ENCODE data around the gene GPR142.

The GPR142 gene

GRCh38 chr17:74369665-74370490 lies 2.6 kb downstream of the GPR142 start:
- TF ChIP-seq ZNF274 (IDR thresholded peaks at IDR 0.05; ENCODE audit: low read depth, low read length): no peak
- no peak overlapping the region for H3K4me3 ChIP-seq (ENCODE audit: low read length)

GRCh38 chr17:74371653-74372147 lies 4.4 kb downstream of the GPR142 start:
- H3K4me3 ChIP-seq (ENCODE audit: low read length): no peak overlapping the region
- no peak for TF ChIP-seq ZNF274 (IDR thresholded peaks at IDR 0.05; ENCODE audit: low read depth, low read length)

- no peak for TF ChIP-seq ZNF274 (IDR thresholded peaks at IDR 0.05; ENCODE audit: low read depth, low read length)
Measured at GRCh38 chr17:74372426-74372825, 5.1 kb downstream of the GPR142 start.

GRCh38 chr17:74373838-74374606 lies 6.7 kb downstream of the GPR142 start:
- no peak for TF ChIP-seq ZNF274 (IDR thresholded peaks at IDR 0.05; ENCODE audit: low read depth, low read length)
- H3K4me3 ChIP-seq (ENCODE audit: low read length): no peak overlapping the region

More at GRCh38 chr17:74372426-74372825, 5.1 kb downstream of the GPR142 start:
- no peak overlapping the region for H3K4me3 ChIP-seq (ENCODE audit: low read length)

GRCh38 chr17:74374858-74375257 lies 7.6 kb downstream of the GPR142 start:
- TF ChIP-seq ZNF274 (IDR thresholded peaks at IDR 0.05; ENCODE audit: low read depth, low read length): no peak
- H3K4me3 ChIP-seq (ENCODE audit: low read length): no peak overlapping the region

GRCh38 chr17:74379495-74380085 lies 12.3 kb downstream of the GPR142 start:
- no peak for TF ChIP-seq ZNF274 (IDR thresholded peaks at IDR 0.05; ENCODE audit: low read depth, low read length)
- H3K4me3 ChIP-seq (ENCODE audit: low read length): no peak overlapping the region

- TF ChIP-seq ZNF274 (IDR thresholded peaks at IDR 0.05; ENCODE audit: low read depth, low read length): no peak
- H3K4me3 ChIP-seq (ENCODE audit: low read length): no peak overlapping the region
Measured at GRCh38 chr17:74380086-74380958, 13.0 kb downstream of the GPR142 start.

- TF ChIP-seq ZNF274 (IDR thresholded peaks at IDR 0.05; ENCODE audit: low read depth, low read length): no peak
Measured at GRCh38 chr17:74380959-74381808, 13.9 kb downstream of the GPR142 start.

GRCh38 chr17:74383141-74383540 lies 15.8 kb downstream of the GPR142 start:
- no peak for TF ChIP-seq ZNF274 (IDR thresholded peaks at IDR 0.05; ENCODE audit: low read depth, low read length)
- H3K4me3 ChIP-seq (ENCODE audit: low read length): no peak overlapping the region

More at GRCh38 chr17:74380959-74381808, 13.9 kb downstream of the GPR142 start:
- no peak overlapping the region for H3K4me3 ChIP-seq (ENCODE audit: low read length)

GRCh38 chr17:74385201-74385600 lies 17.9 kb downstream of the GPR142 start:
- H3K4me3 ChIP-seq (ENCODE audit: low read length): no peak overlapping the region
- no peak for TF ChIP-seq ZNF274 (IDR thresholded peaks at IDR 0.05; ENCODE audit: low read depth, low read length)

- no peak overlapping the region for H3K4me3 ChIP-seq (ENCODE audit: low read length)
Measured at GRCh38 chr17:74386386-74386785, 19.1 kb downstream of the GPR142 start.

GRCh38 chr17:74387365-74388218 lies 20.3 kb downstream of the GPR142 start:
- no peak overlapping the region for H3K4me3 ChIP-seq (ENCODE audit: low read length)
- TF ChIP-seq ZNF274 (IDR thresholded peaks at IDR 0.05; ENCODE audit: low read depth, low read length): no peak

More at GRCh38 chr17:74386386-74386785, 19.1 kb downstream of the GPR142 start:
- TF ChIP-seq ZNF274 (IDR thresholded peaks at IDR 0.05; ENCODE audit: low read depth, low read length): no peak
